KMS-11 (cell line): ENCODE results near the gene SLC25A13.
"Not testable (repeated sequence)": the region's sequence is repeated elsewhere in the genome, so short reads cannot be mapped to it uniquely, and the experiment has no call there.

ENCODE experiments used
- H2AFZ ChIP-seq: fragments of 200-600 bp; sonication (generic); 2 replicates; pipeline ENCODE4 v1.6.1; 2016; ENCODE audit warnings: antibody characterized with exemption, mixed run types, low read depth
- H3K27ac ChIP-seq: fragments of 200-600 bp; sonication (generic); 2 replicates; pipeline ENCODE4 v1.6.1; 2016; ENCODE audit warnings: mild to moderate bottlenecking, mixed run types
- H3K27me3 ChIP-seq: fragments of 200-600 bp; sonication (generic); 2 replicates; pipeline ENCODE4 v1.6.1; 2017; ENCODE audit warnings: mild to moderate bottlenecking, low read depth, mixed run types, moderate library complexity; ENCODE audit not compliant: insufficient read depth
- H3K36me3 ChIP-seq: fragments of 200-600 bp; sonication (generic); 2 replicates; pipeline ENCODE4 v1.6.1; 2017; ENCODE audit warnings: mild to moderate bottlenecking, mixed run types; ENCODE audit not compliant: insufficient read depth
- H3K4me1 ChIP-seq: fragments of 200-600 bp; sonication (generic); 2 replicates; pipeline ENCODE4 v1.6.1; 2016; ENCODE audit warnings: mild to moderate bottlenecking, low read depth, mixed run types; ENCODE audit not compliant: poor library complexity, severe bottlenecking
- H3K4me2 ChIP-seq: fragments of 200-600 bp; sonication (generic); 2 replicates; pipeline ENCODE4 v1.7.0; 2016; ENCODE audit warnings: mild to moderate bottlenecking, mixed run types
- H3K4me3 ChIP-seq: fragments of 200-600 bp; sonication (generic); IDR thresholded peaks from 2 replicates; pipeline ENCODE4 v1.6.1; 2017; ENCODE audit warnings: low read depth, low read length, mixed read lengths; ENCODE audit not compliant: insufficient read depth
- H3K79me2 ChIP-seq: fragments of 200-600 bp; sonication (generic); 2 replicates; pipeline ENCODE4 v1.6.1; 2016; ENCODE audit warnings: low read depth, mixed run types; ENCODE audit not compliant: insufficient read depth
- H3K9ac ChIP-seq: fragments of 200-600 bp; sonication (generic); 2 replicates; pipeline ENCODE4 v1.6.1; 2016; ENCODE audit warnings: mild to moderate bottlenecking, mixed run types
- H4K20me1 ChIP-seq: fragments of 200-600 bp; sonication (generic); 2 replicates; pipeline ENCODE4 v1.6.1; 2016; ENCODE audit warnings: mild to moderate bottlenecking, mixed run types; ENCODE audit not compliant: insufficient read depth
- TF ChIP-seq, protein P1 (sequence below): fragments of 200-600 bp; sonication (generic); conservative IDR thresholded peaks from 2 replicates; pipeline ENCODE4 v1.6.1; 2017; ENCODE audit warnings: low read depth, mild to moderate bottlenecking, antibody characterized with exemption, low read length, moderate library complexity, mixed read lengths

SLC25A13 gene

DNA sequence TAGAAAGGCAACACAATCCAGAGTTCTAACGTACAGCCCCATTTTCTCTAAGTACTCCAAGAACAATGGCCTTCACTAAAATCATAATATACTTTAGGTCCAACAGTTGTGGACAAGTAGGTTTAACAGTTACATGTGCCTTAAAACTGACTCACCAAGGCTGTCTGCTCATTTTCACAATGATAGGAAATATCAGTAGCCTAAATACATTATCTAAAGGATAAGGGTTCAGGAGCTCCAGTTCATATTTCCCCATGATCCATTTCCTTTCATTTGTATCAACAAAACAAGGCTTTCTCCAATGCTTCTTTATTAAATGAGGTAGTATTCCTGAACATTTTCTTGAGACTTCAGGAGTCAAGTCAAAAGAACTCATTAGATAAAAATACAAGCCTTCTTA is 164.0 kb downstream of the SLC25A13 start:
- Histone ChIP-seq H3K4me2 (no peak overlapping the region), H3K36me3 (no peaks in the 10 kb centered on the region), H3K79me2 (no peaks in the 10 kb centered on the region), H3K27ac (no peak overlapping the region), H3K4me1 (no peaks in the 10 kb centered on the region), H4K20me1 (no peaks in the 10 kb centered on the region), H3K4me3 (no peak overlapping the region), H3K27me3 (no peaks in the 10 kb centered on the region), H3K9ac (no peak overlapping the region), H2AFZ (no peak overlapping the region)
- TF ChIP-seq, protein P1, sequence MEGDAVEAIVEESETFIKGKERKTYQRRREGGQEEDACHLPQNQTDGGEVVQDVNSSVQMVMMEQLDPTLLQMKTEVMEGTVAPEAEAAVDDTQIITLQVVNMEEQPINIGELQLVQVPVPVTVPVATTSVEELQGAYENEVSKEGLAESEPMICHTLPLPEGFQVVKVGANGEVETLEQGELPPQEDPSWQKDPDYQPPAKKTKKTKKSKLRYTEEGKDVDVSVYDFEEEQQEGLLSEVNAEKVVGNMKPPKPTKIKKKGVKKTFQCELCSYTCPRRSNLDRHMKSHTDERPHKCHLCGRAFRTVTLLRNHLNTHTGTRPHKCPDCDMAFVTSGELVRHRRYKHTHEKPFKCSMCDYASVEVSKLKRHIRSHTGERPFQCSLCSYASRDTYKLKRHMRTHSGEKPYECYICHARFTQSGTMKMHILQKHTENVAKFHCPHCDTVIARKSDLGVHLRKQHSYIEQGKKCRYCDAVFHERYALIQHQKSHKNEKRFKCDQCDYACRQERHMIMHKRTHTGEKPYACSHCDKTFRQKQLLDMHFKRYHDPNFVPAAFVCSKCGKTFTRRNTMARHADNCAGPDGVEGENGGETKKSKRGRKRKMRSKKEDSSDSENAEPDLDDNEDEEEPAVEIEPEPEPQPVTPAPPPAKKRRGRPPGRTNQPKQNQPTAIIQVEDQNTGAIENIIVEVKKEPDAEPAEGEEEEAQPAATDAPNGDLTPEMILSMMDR, result no peak

DNA sequence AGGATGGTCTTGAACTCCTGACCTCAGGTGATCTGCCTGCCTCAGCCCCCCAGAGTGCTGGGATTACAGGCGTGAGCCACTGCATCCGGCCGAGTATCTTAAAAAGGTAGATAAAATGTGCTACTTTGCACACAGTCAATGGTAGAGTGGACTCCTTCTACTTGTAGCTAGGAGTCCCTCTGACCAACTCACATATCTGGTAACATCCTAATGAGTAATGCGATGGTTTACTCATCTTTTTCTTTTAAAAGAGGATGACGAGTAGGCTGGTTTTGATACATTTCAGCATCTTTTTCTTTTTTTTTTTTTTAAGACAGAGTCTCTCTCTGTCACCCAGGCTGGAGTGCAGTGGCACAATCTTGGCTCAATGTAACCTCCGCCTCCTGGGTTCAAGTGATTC is 167.4 kb downstream of the SLC25A13 start:
- not testable (repeated sequence) for H3K4me1 ChIP-seq, H2AFZ ChIP-seq, H3K9ac ChIP-seq, H3K4me2 ChIP-seq, H3K27me3 ChIP-seq, H3K79me2 ChIP-seq, H3K27ac ChIP-seq, H3K4me3 ChIP-seq, H4K20me1 ChIP-seq, H3K36me3 ChIP-seq

DNA sequence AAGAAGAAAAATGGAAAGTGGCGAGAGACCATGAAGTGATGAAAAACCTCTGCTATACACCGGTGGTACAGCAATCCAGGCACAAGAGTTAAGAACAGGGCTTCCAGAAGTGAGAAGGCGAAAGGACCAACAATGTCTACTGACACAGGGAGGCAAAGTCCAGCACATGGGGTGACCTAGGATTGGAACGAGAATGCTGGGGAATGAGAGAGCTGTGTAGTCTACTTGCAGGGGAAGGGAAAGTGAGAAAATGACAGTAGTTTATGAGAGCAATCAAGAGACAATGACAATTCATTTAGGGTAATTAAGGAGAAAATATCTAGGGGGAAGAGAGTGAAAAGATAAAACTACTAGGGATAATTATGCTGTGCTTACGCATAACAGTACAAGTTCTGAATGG is 169.2 kb downstream of the SLC25A13 start:
- Histone ChIP-seq H2AFZ (no peak overlapping the region), H3K27ac (no peak overlapping the region), H4K20me1 (no peaks in the 10 kb centered on the region), H3K9ac (no peak overlapping the region), H3K4me1 (no peaks in the 10 kb centered on the region), H3K4me2 (no peak overlapping the region), H3K27me3 (no peaks in the 10 kb centered on the region), H3K79me2 (no peaks in the 10 kb centered on the region), H3K4me3 (no peak overlapping the region), H3K36me3 (no peaks in the 10 kb centered on the region)
- TF ChIP-seq, protein P1, result no peak

DNA sequence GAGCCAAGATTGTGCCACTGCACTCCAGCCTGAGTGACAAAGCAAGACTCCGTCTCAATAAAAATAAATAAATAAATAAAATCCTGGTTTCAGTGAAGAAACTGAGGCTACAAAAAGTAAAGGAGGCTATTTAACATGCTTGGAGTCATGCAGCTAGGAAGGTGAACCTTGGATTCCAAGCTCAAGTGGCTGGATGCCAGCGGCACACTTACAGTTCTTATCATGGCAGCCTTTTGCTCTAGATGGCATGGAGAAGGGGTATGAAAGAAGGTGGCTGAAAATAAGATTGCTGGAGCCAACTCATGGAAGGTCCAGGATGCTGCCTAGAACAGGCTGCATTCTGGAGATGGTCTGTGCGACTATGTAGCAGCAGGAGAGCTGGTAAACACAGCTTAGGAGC is 170.0 kb downstream of the SLC25A13 start:
- H3K27ac ChIP-seq, result no peak overlapping the region
- H3K4me3 ChIP-seq, result no peak overlapping the region
- no peaks in the 10 kb centered on the region for H3K36me3 ChIP-seq
- no peaks in the 10 kb centered on the region for H3K4me1 ChIP-seq
- no peaks in the 10 kb centered on the region for H3K27me3 ChIP-seq
- H3K4me2 ChIP-seq, result no peak overlapping the region
- H4K20me1 ChIP-seq, result no peaks in the 10 kb centered on the region
- H2AFZ ChIP-seq, result no peak overlapping the region
- TF ChIP-seq, protein P1, result no peak
- H3K79me2 ChIP-seq, result no peaks in the 10 kb centered on the region
- H3K9ac ChIP-seq, result no peak overlapping the region

DNA sequence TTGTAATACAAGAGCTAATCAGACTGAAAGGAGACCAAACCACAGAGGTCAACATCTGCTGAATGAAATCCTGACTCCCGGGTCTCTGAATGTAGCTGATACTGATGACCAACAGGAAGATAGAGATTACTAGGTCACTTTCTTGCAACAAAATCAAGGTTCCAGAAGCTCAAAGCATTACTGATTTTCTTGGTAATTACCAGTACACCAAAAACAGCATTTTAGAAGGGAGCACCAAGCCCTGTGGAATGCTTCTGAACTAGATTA is 177.7 kb downstream of the SLC25A13 start:
- Histone ChIP-seq H3K79me2 (no peaks in the 10 kb centered on the region), H3K4me2 (no peak overlapping the region)

More for the DNA sequence above, 177.7 kb downstream of the SLC25A13 start:
- Histone ChIP-seq H4K20me1 (no peaks in the 10 kb centered on the region), H3K4me3 (no peak overlapping the region), H3K36me3 (no peaks in the 10 kb centered on the region), H3K4me1 (no peaks in the 10 kb centered on the region), H3K27ac (no peak overlapping the region), H3K27me3 (no peaks in the 10 kb centered on the region), H3K9ac (no peak overlapping the region), H2AFZ (no peak overlapping the region)
- TF ChIP-seq, protein P1, result no peak
